Stimulated activated CD8-positive, alpha-beta memory T cell treated with anti-CD3 and anti-CD28 coated beads, Interleukin-7, amount 100 ng/mL, for 1 hour (primary cell): Measurements from ENCODE around the gene ZCCHC14.
"Not testable (repeated sequence)": the region's sequence is repeated elsewhere in the genome, so short reads cannot be mapped to it uniquely, and the experiment has no call there.

ENCODE experiments used
- DNase-seq, 2 donors: peaks; one replicate each; pipeline ENCODE4 v3.0.0-alpha.2; 2020; ENCODE audit warnings: low read depth in 2 of 2

Gene ZCCHC14

GRCh38 chr16:87524407-87524806 lies 31.6 kb upstream of the ZCCHC14 start:
- DNase-seq = no peak

- not testable (repeated sequence) for DNase-seq
Observed at GRCh38 chr16:87523605-87524004, 30.8 kb upstream of the ZCCHC14 start.

- DNase-seq = not testable (repeated sequence)
Observed at GRCh38 chr16:87521764-87522163, 28.9 kb upstream of the ZCCHC14 start.

GRCh38 chr16:87519170-87519569 lies 26.3 kb upstream of the ZCCHC14 start:
- not testable (repeated sequence) for DNase-seq

GRCh38 chr16:87518430-87519051 lies 25.7 kb upstream of the ZCCHC14 start:
- DNase-seq = not testable (repeated sequence)

- not testable (repeated sequence) for DNase-seq
Observed at GRCh38 chr16:87517610-87518429, 25.0 kb upstream of the ZCCHC14 start.

- DNase-seq = no peak
Observed at GRCh38 chr16:87516361-87516760, 23.5 kb upstream of the ZCCHC14 start.

- DNase-seq = no peak
Observed at GRCh38 chr16:87515475-87516330, 22.9 kb upstream of the ZCCHC14 start.

GRCh38 chr16:87509778-87510177 lies 17.0 kb upstream of the ZCCHC14 start:
- DNase-seq = not testable (repeated sequence)

GRCh38 chr16:87507351-87508069 lies 14.7 kb upstream of the ZCCHC14 start:
- DNase-seq = no peak

- no peak for DNase-seq
Observed at GRCh38 chr16:87506423-87507350, 13.9 kb upstream of the ZCCHC14 start.

GRCh38 chr16:87505834-87506233 lies 13.0 kb upstream of the ZCCHC14 start:
- no peak for DNase-seq

- DNase-seq = not testable (repeated sequence)
Observed at GRCh38 chr16:87503232-87503937, 10.6 kb upstream of the ZCCHC14 start.

- no peak for DNase-seq
Observed at GRCh38 chr16:87502308-87502969, 9.6 kb upstream of the ZCCHC14 start.

GRCh38 chr16:87501117-87501516 lies 8.3 kb upstream of the ZCCHC14 start:
- DNase-seq = no peak

GRCh38 chr16:87499189-87499486 lies 6.3 kb upstream of the ZCCHC14 start:
- DNase-seq = no peak

GRCh38 chr16:87498324-87499188 lies 5.7 kb upstream of the ZCCHC14 start:
- no peak for DNase-seq

- DNase-seq = not testable (repeated sequence)
Observed at GRCh38 chr16:87497767-87498290, 5.0 kb upstream of the ZCCHC14 start.
